NCI-H2196 (cell line): ENCODE measurements around the gene SNRPE.
A peak's percentile ranks its signal among the peaks of the same experiment; 100 is the strongest.
"Not testable (repeated sequence)": the region's sequence is repeated elsewhere in the genome, so short reads cannot be mapped to it uniquely, and the experiment has no call there.

ENCODE experiments used
- DNase-seq: peaks from one replicate; lab custom pipeline; 2025; ENCODE audit not compliant: unreplicated experiment; lab: John Stamatoyannopoulos, UW

Gene SNRPE

DNA sequence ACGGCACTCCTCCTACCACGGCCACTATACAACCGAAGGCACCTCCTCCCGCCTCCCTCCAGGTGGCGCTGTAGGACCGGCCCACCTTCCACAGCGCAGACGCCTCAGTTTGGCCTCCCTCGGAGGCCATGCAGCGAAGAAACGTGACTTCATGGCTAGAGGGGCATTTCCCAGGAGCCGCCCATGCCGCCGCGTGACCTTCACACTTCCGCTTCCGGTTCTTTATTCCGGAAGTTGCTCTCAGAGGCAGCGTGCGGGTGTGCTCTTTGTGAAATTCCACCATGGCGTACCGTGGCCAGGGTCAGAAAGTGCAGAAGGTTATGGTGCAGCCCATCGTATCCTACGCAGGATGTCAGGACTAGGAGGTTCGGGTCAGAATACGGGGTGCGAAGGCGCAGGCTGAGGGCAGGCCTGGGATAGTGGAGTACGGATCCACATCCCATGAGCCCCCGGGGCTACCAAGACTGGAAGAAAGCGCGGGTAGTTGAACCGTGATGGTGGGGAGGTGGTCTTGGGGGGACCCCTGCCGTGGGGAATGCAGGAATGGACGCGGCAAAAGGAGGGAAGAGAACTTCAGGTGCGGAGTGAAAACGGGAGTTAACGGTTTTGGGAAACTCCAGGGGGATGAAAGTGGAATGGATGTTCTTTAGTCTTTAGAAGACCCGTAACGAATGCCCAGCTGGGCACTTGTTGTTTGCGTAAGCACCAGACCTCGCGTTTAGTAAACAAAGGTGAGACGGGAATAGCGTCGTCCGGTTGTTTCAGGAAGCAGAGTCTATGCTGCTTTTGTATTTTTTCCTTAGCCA is at the start of gene SNRPE:
SNRPE (plus strand) TSS at position 221 of the 806 bp plus-strand sequence; CDS start at position 282, 61 bp downstream.
- peak; percentile 96 for DNase-seq

GRCh38 chr1:203813581-203814341 is 47.6 kb upstream of the SNRPE start:
- no peak for DNase-seq

DNA sequence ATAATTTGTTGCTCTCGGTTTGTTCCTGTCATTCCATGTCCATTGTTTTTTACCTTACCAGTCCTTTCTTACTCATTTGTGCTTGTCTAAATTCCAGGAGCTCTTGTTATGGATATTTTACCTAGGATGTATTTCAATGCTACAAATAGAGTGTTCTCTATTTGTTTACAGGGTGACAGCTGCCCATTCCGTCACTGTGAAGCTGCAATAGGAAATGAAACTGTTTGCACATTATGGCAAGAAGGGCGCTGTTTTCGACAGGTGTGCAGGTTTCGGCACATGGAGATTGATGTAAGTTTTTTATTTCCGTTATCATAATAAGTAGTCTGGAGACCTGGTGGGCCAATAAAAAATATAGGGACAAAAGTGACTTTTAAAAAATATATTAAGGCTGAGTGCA is 43.0 kb upstream of the SNRPE start:
- no peak for DNase-seq

DNA sequence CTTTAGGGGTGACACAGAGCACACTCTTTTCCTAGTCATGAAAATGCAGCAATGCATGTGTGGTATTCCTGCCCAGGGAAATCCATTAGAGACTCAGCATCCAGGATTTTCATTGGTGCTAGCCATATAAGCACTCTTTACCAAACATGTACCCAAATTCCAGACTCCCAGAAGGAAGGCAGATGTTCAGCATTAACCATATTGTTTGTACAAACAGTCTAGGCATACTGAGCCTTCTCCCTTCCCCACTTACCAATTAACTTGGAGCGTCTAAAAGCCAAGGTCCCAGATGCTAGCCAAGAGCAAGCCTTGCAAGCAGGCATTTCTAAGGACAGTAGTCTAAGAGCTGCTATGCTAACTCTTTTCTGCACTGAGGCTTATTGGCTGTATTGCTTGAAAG is 38.1 kb upstream of the SNRPE start:
- no peak for DNase-seq

DNA sequence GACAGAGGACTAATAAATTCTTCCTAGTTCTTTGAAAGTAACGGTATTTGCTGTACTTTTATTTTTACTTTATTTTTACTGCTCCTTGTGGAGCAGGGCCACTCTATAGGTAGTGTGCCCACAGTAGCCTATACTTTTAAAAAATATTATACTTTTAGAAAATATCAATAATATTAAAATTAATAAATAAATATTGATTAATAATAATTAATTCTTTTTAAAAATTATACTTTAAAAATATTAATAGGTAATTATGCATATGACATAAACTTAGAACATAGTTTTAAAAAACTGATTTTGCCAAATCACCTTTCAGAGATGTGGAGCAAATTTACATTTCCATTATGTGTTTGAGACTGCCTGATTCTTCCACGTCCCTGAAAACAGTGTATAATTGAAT is 35.2 kb upstream of the SNRPE start:
- DNase-seq = no peak

- DNase-seq = no peak
Observed at GRCh38 chr1:203828002-203828401, 33.4 kb upstream of the SNRPE start.

- no peak for DNase-seq
Observed at GRCh38 chr1:203828503-203828902, 32.9 kb upstream of the SNRPE start.

DNA sequence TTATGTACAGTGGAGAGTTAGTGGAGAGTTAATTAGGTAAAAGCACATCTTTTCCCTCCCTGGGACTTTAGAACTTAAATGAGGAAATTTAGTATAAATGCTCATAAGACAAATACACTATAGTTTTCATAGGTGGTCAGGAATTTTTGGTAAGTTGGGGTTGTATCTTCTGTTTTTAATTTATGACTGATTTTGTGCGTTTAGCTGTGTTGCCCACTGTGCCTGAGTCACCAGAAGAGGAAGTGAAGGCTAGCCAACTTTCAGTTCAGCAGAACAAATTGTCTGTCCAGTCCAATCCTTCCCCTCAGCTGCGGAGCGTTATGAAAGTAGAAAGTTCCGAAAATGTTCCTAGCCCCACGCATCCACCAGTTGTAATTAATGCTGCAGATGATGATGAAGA is 32.2 kb upstream of the SNRPE start:
- not testable (repeated sequence) for DNase-seq

- DNase-seq = no peak
Observed at GRCh38 chr1:203835476-203835875, 25.9 kb upstream of the SNRPE start.

DNA sequence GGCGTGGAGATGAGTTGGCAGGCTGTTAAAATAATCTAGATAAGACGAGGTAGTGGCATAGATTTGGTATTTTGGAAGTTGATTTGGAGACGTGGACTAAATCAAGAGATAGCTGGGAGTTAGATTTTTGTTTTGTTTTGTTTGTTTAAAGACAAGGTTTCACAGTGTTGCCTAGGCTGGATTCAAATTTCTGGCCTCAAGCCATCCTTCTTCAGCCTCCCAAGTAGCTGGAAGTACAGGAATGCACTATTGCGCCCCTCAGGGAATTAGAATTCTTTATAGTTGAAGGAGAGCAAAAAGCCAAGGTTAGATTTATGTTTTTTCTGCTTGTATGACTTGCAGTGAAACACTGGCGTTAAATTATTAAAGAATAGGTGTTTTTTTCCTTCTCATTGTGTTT is 22.3 kb upstream of the SNRPE start:
- no peak for DNase-seq

DNA sequence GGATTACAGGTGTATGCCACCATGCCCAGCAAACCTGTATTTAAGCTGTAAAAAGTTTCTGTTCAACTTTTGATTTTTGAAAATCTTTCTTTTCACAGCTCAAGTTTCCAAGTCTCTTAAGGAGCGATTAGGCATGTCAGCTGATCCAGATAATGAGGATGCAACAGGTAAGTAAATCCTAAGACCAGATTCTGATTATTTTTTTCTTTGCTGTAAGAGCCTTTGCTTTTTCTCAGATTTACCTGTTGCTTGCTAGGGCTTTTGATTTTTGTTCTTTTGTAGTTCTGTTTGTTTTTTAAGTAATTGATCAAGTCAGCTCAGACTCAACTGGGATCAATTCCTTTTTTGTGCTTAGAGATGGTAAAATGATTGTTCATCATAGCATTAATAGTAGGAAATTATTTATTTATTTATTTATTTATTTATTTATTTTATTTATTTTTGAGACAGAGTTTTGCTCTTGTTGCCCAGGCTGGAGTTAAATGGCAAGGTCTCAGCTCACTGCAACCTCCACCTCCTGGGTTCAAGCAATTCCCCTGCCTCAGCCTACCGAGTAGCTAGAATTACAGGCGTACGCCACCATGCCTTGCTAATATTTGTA is 21.1 kb upstream of the SNRPE start:
- no peak for DNase-seq

- no peak for DNase-seq
Observed at GRCh38 chr1:203842559-203842876, 18.9 kb upstream of the SNRPE start.

DNA sequence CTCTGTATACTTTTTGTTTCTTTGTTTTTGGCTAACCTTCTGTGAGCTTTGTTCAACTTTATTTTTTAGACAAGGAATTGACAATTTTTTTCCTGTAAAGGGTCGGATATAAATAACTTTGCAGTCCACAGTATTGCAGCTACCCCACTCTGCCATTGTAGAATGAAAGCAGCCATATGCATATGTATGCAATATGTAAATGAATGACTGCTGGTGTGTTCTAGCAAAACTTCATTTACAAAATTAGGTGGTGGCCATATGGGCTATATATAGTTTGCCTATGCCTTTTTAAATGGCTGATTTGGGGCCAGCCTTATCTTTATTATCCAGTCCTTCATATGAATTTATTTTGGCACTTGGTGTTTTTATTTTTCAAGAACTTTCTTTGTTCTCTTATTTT is 18.0 kb upstream of the SNRPE start:
- DNase-seq = no peak

- not testable (repeated sequence) for DNase-seq
Observed at GRCh38 chr1:203853112-203853511, 8.3 kb upstream of the SNRPE start.

GRCh38 chr1:203858055-203858454 is 3.3 kb upstream of the SNRPE start:
- DNase-seq = no peak

GRCh38 chr1:203858975-203859374 is 2.4 kb upstream of the SNRPE start:
- no peak for DNase-seq

DNA sequence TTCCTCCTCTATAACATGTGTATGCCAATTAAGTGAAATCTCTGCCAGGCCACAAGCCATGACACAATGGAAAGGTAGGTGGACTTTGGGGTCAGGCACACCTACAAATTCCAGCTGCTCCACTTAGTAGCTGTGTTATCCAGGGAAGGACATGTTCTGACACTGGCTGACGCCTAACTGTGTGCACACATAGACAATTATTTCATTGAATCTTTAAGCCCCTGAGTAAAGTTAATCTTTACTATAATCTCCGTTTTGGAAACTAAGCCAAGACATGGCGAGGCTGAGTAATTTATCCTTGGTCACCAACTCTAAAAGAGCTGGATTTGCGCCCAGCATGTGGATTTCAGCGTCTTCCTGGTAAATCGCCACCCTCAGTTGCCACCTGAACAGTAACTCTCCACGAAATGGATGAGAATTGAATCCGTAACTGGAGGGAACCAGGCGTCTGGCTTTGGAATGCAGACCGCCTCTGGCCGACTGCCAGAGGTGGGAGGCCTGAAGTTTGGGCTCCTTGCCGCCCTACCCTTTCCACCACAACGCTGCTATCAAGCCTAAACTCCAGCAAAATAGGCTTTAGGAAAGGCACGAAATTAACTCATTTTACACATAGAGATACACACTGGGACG is 888 bp upstream of the SNRPE start:
- no peak for DNase-seq

DNA sequence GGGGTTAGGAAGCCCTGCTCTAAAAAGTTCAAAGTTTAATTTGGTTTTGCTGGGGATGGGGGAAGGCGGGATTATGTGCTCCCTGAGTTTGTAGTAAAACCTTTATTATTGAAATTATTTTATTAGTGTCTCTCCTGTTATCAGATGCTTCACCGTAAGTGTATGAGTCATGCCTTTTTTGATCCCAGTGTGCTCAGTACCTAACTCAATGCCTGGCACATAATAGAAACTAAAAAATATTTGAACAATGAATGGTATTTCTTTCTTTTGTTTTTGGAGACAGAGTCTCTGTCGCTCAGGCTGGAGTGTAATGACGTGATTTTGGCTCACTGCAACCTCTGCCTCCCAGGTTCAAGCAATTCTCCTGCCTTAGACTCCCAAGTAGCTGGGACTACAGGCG is 6.4 kb downstream of the SNRPE start:
- no peak for DNase-seq

DNA sequence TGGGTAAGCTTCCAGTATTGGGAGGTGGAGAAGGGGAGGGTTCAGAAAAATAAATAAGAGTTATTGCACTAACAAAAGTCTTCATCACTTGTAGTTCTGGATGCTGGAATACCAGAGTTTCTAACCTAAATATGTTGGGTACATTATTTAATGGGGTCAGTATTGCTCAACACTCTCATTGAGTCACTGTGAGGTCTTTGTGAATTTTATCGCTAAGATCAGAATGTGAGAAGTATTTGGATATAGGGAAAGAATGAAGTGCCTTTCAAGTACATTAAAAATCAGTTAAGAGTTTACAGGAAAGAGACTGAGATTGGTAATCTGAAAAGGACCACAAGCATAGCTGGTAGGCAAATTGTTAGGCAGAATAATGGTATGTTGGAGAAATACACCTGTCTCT is 8.8 kb downstream of the SNRPE start:
- no peak for DNase-seq

DNA sequence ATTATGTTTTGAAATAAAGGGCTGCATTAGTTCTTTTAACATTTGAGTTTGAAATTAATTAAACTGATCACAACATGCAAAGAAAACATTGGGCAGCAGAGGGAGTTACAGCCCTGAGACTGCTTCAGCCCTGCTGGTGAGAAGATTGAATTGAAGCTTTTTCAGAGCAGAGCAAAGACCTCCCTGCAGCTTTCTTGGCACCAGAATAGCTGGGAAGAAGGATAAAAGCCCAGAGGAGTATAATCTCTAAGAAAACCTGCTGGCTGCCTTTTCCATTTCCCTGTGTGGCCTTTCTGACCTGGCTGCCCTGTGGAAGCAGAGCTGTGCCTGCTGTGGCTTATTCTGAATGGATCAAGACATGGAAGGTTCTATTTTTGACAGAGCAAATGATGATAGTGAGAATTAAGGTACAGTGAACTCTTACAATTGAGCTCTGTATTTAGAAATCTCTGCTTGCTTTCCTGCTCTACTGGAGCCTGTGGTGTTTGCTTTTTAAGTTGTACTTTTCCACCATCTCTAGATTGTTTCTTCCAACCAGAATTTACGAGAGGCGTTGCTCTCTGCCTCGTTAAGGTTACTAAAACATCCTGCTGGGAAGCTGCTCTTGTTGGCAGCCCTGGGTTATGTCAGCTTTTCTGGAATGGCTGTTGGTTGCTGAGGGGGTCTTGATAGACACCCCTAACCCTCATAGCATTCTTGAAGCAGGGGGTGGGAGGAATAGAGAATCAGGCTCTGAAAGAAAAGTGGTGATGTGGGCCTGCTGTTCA is 9.9 kb downstream of the SNRPE start:
- DNase-seq = peak; percentile 65

- DNase-seq = no peak
Observed at GRCh38 chr1:203873094-203873493, 11.7 kb downstream of the SNRPE start.
